ENCODE data around the gene CTXN1. TPM values are rescaled to one million over a fixed set of nuclear protein-coding genes. Genes with fewer than 3 reads are reported as not detected.
"Not testable (repeated sequence)": the region's sequence is repeated elsewhere in the genome, so short reads cannot be mapped to it uniquely, and the experiment has no call there.

Gene CTXN1
- 10 to 100 TPM in 2 of 5 donors, 1 to 10 TPM in 3; 5.0 to 22.3 (median 7.2) TPM for polyA plus RNA-seq (ENCODE audit: insufficient read depth in 1 of 5, insufficient read length in 5 of 5, low replicate concordance in 1 of 5)
- long read RNA-seq, donor 1, transcript CTXN1-201 (2 exons, 1,274 nt), result major isoform, 25 of 25 reads
- long read RNA-seq, donor 1, partial matches to known transcripts, result 0 of 25 reads
- long read RNA-seq, donor 1, other reads (novel, unspliced or antisense), result 0 of 25 reads
- long read RNA-seq, donor 2, transcript CTXN1-201 (2 exons, 1,274 nt), result major isoform, 13 of 13 reads
- long read RNA-seq, donor 2, partial matches to known transcripts, result 0 of 13 reads
- long read RNA-seq, donor 2, other reads (novel, unspliced or antisense), result 0 of 13 reads
- long read RNA-seq, donor 3, transcript CTXN1-201 (2 exons, 1,274 nt), result major isoform, 27 of 27 reads
- long read RNA-seq, donor 3, partial matches to known transcripts, result 0 of 27 reads
- long read RNA-seq, donor 3, other reads (novel, unspliced or antisense), result 0 of 27 reads
- long read RNA-seq, donor 4, transcript CTXN1-201 (2 exons, 1,274 nt), result major isoform, 9 of 9 reads
- long read RNA-seq, donor 4, partial matches to known transcripts, result 0 of 9 reads
- long read RNA-seq, donor 4, other reads (novel, unspliced or antisense), result 0 of 9 reads
- long read RNA-seq, donor 5, transcript CTXN1-201 (2 exons, 1,274 nt), result major isoform, 14 of 14 reads
- long read RNA-seq, donor 5, partial matches to known transcripts, result 0 of 14 reads
- long read RNA-seq, donor 5, other reads (novel, unspliced or antisense), result 0 of 14 reads
- long read RNA-seq, donor 6, transcript CTXN1-201 (2 exons, 1,274 nt), result major isoform, 32 of 32 reads
- long read RNA-seq, donor 6, partial matches to known transcripts, result 0 of 32 reads
- long read RNA-seq, donor 6, other reads (novel, unspliced or antisense), result 0 of 32 reads
- long read RNA-seq, donor 7, transcript CTXN1-201 (2 exons, 1,274 nt), result major isoform, 17 of 17 reads
- long read RNA-seq, donor 7, partial matches to known transcripts, result 0 of 17 reads
- long read RNA-seq, donor 7, other reads (novel, unspliced or antisense), result 0 of 17 reads
- long read RNA-seq, donor 8, transcript CTXN1-201 (2 exons, 1,274 nt), result major isoform, 9 of 9 reads
- long read RNA-seq, donor 8, partial matches to known transcripts, result 0 of 9 reads
- long read RNA-seq, donor 8, other reads (novel, unspliced or antisense), result 0 of 9 reads

GRCh38 chr19:7926021-7926726, at the start of gene CTXN1:
CTXN1 (minus strand) TSS chr19:7926135; CDS start chr19:7925538, 597 bp downstream.
- no peak for DNase-seq

GRCh38 chr19:7975037-7975436, 49.1 kb upstream of the CTXN1 start:
- no peak for DNase-seq

- DNase-seq, result no peak
These were observed 47.9 kb upstream of the CTXN1 start for GRCh38 chr19:7973883-7974282.

DNA sequence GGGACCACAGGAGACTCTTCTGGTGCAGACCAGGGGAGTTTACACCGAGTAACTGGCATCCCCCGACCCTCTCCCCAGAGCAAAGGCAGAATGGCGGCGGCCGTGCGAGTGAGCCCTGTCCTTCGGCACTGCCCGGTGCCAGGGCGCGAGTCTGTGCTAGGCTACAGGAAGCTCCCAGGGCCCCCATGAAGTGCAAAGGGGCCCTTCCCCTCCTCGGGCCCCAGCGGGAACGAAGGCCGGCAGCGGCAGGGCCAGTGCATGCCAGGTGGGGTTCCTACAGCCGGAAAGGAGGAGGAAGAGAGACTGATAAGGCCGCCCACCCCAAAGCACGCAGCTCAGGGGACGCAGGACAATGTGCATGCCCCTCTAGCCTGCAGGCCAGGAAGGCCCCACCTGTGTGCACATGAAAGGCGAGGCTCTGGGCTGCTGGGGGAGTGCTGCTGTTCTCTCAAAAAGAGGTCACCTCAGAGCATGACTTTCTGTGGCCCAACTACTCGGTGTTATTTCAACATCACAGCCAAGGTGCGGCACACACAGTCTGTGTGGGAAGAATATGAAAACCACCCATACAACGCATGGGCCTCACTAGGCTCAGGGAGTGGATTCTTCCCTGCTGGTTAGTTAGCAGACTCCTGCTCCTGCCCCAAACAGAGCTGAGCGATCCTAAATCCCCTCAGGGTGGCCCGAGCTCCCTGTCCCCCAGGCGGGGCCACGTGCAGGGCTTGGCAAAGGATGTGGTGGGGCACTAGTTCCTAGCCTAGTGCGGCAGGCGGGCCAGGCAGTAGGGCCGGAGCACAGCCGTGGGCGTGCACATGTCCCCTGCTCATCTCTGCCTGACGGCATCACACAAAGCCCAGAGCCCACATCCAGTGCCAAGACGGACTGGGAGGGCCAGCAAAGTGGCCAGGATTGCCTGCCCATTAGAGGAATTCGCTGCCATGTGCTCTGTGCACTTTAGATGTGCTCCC, 45.9 kb upstream of the CTXN1 start:
- DNase-seq, result no peak

- DNase-seq, result no peak
These were observed 44.9 kb upstream of the CTXN1 start for GRCh38 chr19:7970716-7971448.

- no peak for DNase-seq
These were observed 43.6 kb upstream of the CTXN1 start for GRCh38 chr19:7969555-7969939.

GRCh38 chr19:7968796-7969554, 43.0 kb upstream of the CTXN1 start:
- DNase-seq, result no peak

- no peak for DNase-seq
These were observed 42.3 kb upstream of the CTXN1 start for GRCh38 chr19:7968008-7968795.

DNA sequence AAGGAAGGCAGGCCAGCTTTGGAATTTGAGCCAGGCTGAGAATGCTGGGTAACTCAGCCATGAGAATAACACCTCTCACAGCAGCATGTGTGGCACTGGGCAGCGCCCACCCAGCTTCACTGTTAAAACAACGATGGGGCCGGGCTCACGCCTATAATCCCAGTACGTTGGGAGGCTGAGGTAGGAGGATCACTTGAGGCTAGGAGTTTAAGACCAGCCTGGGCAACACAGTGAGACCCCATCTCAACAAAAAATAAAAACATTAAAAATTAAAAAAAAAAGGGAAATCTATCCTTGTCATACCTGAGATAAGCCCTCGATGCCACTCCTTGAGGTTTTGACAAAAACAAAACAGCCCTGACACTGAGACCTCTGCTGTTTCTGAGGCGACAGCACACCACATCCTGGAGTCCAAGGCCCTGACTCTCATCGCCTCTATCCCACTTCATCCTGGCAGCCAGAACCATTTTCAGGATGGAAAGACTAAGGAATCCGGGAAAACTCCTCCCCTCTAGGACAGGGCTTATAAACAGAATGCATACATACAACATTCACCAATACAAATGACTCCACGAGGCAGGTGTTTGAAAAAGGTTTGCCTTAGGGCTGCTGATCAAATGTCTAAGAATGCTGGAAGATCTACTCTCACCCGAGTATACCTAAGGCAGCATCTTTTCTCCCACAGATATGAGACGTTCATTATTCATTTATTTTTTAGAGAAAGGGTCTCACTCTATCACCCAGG, 40.2 kb upstream of the CTXN1 start:
- DNase-seq, result no peak

- no peak for DNase-seq
These were observed 39.4 kb upstream of the CTXN1 start for GRCh38 chr19:7965259-7965841.

DNA sequence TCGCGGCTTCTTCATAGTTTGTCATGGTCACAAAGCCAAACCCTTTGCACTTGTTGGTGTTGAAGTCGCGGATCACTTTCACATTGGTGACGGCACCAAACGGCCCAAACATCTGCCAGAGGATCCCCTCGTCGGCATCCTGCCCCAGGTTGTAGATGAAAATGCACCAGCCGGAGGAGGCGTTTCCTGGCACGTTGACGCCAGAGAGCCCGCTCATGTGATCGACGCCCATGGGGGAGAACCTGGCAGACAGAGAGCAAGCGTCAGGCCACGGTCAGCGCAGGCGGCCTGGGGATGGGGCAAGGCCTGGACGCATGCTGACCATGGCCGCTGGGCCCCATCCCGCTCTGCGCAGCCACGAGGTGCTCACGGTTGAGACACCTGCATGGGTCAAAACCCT, 37.6 kb upstream of the CTXN1 start:
- no peak for DNase-seq

DNA sequence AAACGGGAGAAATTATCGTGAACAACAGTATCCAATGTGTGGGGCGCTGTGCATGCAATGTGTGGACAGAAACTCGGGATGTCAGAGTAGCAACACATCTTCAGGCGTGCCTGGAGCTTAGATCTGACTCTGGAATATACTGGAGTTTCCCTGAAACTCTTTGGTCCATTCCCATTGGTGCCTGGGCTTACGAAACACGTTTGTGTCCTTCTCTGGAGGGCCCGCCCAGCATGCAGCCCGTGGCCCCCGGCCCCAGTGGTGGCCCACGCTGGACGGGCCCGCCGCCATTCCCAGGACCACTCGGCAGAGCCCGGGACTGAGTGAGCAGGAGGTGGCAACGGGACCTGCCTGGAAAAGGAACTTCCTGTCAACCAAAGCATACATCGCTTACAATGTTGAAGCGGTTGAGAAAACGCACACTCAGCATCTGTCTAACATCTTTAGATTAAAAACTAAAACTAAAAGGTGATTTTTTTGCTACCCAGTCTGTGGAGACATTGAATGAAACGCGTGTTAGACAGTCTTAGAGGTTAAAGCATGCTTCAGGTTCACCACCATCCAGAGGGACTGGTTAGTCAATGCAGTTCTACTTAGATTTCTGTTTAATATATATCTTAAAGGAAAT, 36.8 kb upstream of the CTXN1 start:
- no peak for DNase-seq

DNA sequence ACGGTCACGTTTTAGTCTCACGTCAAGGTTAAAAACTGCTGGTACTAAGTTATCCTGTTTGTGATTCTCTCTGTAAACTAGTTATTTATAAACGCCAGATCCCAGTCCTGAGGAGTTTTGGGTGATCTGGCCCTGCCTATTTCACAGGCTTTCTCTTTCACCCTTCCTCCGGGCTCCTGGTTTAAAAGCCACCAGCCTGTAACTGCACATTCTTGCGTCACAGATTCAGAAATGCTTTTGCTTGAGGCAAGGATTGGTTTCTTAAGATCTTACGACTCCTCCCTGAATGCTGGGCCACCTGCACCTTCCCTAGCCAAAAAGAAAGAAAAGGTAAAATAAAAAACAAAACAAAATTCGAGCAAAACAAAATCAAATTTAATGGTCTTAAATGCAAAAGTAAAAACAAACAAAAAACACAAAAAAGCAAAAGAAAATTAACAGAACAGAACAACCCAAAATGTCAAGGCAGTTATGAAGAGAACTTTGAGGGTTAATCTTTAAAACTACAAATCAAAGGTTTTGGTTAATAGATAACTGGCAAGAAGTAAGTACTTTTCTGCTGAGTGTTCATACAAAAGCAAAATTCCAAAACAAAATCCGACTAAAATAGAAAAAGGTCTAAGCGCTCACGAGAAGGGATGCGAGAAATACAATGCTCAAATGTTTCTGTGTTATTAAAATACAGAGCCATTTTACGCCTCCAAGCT, 36.1 kb upstream of the CTXN1 start:
- DNase-seq, result no peak

DNA sequence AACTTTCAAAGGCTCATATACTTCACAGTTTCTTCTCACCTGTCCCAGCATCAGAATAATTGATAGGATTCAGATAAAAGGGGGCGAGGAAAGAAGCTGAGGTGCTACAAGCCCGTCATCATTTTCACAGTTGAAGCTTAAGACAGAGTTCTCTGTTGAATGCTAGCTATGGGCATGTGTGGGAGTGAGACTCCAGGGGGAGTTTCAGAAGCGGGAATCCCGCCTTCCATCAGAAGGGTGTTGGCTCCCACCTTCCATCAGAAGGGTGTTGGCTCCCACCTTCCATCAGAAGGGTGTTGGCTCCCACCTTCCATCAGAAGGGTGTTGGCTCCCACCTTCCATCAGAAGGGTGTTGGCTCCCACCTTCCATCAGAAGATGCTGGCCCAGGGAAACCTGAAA, 35.1 kb upstream of the CTXN1 start:
- DNase-seq, result not testable (repeated sequence)

DNA sequence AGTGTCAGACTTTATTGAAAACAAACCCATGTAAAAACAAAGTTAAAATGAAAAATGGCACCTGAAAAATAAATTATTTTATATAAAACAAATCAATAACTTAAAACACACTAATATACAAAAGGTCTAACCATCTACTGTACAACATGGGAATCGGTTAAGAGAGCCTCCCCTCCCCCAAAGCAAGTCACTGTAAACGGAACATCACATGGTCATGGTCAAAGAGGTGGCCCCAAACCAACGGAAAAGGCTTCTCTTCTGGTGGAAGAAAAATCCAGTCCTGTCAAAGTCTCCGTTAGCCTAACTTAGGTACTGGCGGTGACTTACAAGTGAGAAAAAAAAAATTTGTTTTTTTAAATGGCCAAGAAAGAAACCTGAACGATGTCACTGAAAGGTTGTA, 33.3 kb upstream of the CTXN1 start:
- no peak for DNase-seq

DNA sequence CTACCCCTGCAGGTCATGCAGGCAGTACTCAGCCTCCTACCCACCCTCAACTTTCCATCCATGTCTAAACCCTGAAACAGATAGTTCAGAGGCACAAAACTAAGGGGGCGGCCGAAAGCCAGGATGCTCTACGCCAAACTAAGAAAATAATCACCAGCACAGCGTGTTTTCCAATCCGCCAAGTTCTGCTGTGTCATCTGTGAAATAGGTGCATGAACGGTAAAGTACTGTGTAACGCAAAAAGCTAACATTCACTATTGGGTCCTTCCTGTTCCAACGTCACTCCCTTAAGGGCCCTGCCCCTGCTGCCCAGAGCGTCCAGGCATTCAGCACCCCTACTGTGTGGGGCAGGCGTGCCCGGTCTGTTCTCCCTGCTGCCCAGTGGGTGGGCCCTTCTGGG, 29.8 kb upstream of the CTXN1 start:
- DNase-seq, result no peak

Measured in right lung (tissue), 10 donors.